Activated effector memory CD4-positive, alpha-beta T cell treated with anti-CD3 and anti-CD28 coated beads, Interleukin-2, amount 50 U/mL, for 16 hours (primary cell): Measurements from ENCODE around the gene LYRM4.
A peak's percentile ranks its signal among the peaks of the same experiment; 100 is the strongest.

Experiments used
- DNase-seq: peaks from one replicate; pipeline ENCODE4 v3.0.0-alpha.2; 2020

LYRM4 gene

GRCh38 chr6:5279891-5280338 lies 19.2 kb upstream of the LYRM4 start:
- DNase-seq: peak; percentile 67

GRCh38 chr6:5278565-5279120 lies 17.9 kb upstream of the LYRM4 start:
- no peak for DNase-seq

- DNase-seq: no peak
Measured at GRCh38 chr6:5278047-5278446, 17.3 kb upstream of the LYRM4 start.

GRCh38 chr6:5277589-5277988 lies 16.8 kb upstream of the LYRM4 start:
- DNase-seq: no peak

GRCh38 chr6:5276581-5276980 lies 15.8 kb upstream of the LYRM4 start:
- no peak for DNase-seq

GRCh38 chr6:5275497-5275896 lies 14.7 kb upstream of the LYRM4 start:
- DNase-seq: no peak

- DNase-seq: no peak
Measured at GRCh38 chr6:5274231-5274630, 13.5 kb upstream of the LYRM4 start.

- no peak for DNase-seq
Measured at GRCh38 chr6:5271926-5272325, 11.2 kb upstream of the LYRM4 start.

- no peak for DNase-seq
Measured at GRCh38 chr6:5270093-5270680, 9.4 kb upstream of the LYRM4 start.

GRCh38 chr6:5266423-5266822 lies 5.7 kb upstream of the LYRM4 start:
- no peak for DNase-seq

- no peak for DNase-seq
Measured at GRCh38 chr6:5261545-5262109, 877 bp upstream of the LYRM4 start.

GRCh38 chr6:5260111-5260620 lies 584 bp downstream of the LYRM4 start:
- peak; percentile 92 for DNase-seq

GRCh38 chr6:5259428-5259827 lies 1.3 kb downstream of the LYRM4 start:
- DNase-seq: no peak

- no peak for DNase-seq
Measured at GRCh38 chr6:5257400-5257799, 3.4 kb downstream of the LYRM4 start.

GRCh38 chr6:5256952-5257351 lies 3.8 kb downstream of the LYRM4 start:
- no peak for DNase-seq

- DNase-seq: no peak
Measured at GRCh38 chr6:5250911-5251310, 9.8 kb downstream of the LYRM4 start.

- DNase-seq: no peak
Measured at GRCh38 chr6:5250451-5250850, 10.3 kb downstream of the LYRM4 start.

- DNase-seq: no peak
Measured at GRCh38 chr6:5249451-5250122, 11.2 kb downstream of the LYRM4 start.

GRCh38 chr6:5248302-5249098 lies 12.2 kb downstream of the LYRM4 start:
- no peak for DNase-seq

- no peak for DNase-seq
Measured at GRCh38 chr6:5247201-5247600, 13.5 kb downstream of the LYRM4 start.

GRCh38 chr6:5246141-5247097 lies 14.3 kb downstream of the LYRM4 start:
- DNase-seq: no peak

- no peak for DNase-seq
Measured at GRCh38 chr6:5243069-5243468, 17.7 kb downstream of the LYRM4 start.
